ENCODE results near the gene GLI3.

DNA sequence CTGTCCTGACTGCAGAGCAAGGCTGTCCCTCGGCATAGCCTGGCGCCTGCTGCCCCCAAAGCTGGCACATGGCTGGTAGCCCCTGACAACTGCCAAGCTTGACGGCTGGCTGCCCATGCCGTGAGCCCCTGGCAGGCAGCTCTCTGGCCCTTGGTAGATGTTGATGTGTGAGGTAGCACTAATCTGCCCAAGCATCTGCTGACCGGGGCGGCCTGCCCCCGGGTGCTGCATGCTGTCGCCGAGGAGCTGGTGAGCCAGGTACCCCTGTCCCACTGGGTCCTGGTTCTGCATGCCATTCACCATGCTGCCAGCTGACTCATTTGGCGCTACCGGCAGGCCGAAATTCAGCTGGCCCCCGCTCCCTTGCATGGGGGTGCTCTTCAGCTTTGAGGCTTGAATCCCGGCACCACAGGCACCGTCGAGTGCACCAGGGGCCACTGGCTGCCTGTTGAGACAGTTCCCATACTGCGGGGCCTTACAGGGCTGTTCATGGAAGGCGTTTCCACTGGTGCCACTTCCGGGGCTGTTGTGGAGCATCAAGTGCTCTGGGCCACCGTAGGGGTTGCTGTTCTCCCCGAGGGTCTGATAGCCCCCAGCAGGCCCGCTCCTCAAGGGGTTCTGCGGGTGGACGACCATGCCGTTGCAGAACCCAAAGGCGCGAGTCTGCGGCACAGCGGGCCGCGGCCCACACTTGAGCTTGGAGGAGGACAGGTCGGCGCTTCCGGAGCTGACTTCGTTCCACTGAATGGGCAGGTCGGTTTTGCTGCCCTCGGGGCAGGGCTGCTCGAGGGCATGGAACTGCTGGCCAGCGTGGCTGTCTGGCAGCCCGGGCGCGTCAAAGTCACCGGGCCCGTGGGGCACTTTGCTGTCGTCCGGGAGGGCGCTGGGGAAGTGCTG, 271.9 kb downstream of the GLI3 start:
- no peak for TF ChIP-seq POLR2A (IDR thresholded peaks at IDR 0.05)
- TF ChIP-seq, protein P1, sequence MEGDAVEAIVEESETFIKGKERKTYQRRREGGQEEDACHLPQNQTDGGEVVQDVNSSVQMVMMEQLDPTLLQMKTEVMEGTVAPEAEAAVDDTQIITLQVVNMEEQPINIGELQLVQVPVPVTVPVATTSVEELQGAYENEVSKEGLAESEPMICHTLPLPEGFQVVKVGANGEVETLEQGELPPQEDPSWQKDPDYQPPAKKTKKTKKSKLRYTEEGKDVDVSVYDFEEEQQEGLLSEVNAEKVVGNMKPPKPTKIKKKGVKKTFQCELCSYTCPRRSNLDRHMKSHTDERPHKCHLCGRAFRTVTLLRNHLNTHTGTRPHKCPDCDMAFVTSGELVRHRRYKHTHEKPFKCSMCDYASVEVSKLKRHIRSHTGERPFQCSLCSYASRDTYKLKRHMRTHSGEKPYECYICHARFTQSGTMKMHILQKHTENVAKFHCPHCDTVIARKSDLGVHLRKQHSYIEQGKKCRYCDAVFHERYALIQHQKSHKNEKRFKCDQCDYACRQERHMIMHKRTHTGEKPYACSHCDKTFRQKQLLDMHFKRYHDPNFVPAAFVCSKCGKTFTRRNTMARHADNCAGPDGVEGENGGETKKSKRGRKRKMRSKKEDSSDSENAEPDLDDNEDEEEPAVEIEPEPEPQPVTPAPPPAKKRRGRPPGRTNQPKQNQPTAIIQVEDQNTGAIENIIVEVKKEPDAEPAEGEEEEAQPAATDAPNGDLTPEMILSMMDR (IDR thresholded peaks at IDR 0.05): no peak
